Testis (tissue), 3 donors: ENCODE measurements around the gene CDK14. TPM values are rescaled to one million over a fixed set of nuclear protein-coding genes. Genes with fewer than 3 reads are reported as not detected.

ENCODE experiments used
- DNase-seq: peaks from one replicate; pipeline ENCODE4 v3.0.0-alpha.2; 2019
- H3K27ac ChIP-seq, 2 donors: fragments of 200-600 bp; sonication (generic); one replicate each; pipeline ENCODE4 v1.5.1; 2019
- H3K27me3 ChIP-seq: fragments of 200-600 bp; sonication (generic); one replicate; pipeline ENCODE4 v1.5.1; 2019
- H3K36me3 ChIP-seq: fragments of 200-600 bp; sonication (generic); one replicate; pipeline ENCODE4 v1.5.1; 2017; ENCODE audit warnings: low read depth; ENCODE audit errors: missing control alignments
- H3K4me1 ChIP-seq: fragments of 200-600 bp; sonication (generic); one replicate; pipeline ENCODE4 v1.5.1; 2019
- H3K4me3 ChIP-seq, 2 donors: fragments of 200-600 bp; sonication (generic); one replicate each; pipeline ENCODE4 v1.5.1; 2017 to 2019
- H3K9me3 ChIP-seq: fragments of 200-600 bp; sonication (generic); one replicate; pipeline ENCODE4 v1.5.1; 2017
- CTCF ChIP-seq, 3 experiments: fragments of 450-650 bp in 2 of 3; fragments of 200-600 bp in 1 of 3; sonication (generic) in 1 of 3; IDR thresholded peaks; one replicate each; pipeline ENCODE4 v1.5.1; 2016 to 2019; ENCODE audit warnings: antibody characterized with exemption in 3 of 3, mild to moderate bottlenecking in 2 of 3, moderate library complexity in 1 of 3
- POLR2A ChIP-seq: fragments of 450-650 bp; IDR thresholded peaks from one replicate; pipeline ENCODE4 v1.6.1; 2017; ENCODE audit warnings: antibody characterized with exemption, mild to moderate bottlenecking, moderate library complexity
- WGBS, 2 donors: methylation state at CpG; one replicate each; pipeline ENCODE4 v1.1.5; 2018; 5-methylcytosine and 5-hydroxymethylcytosine counted together
- intact Hi-C: fragments of 100-400 bp; cut with DNase I; formaldehyde crosslinking; loops from one replicate; pipeline ENCODE4 v1.15.1; 2023; ENCODE audit warnings: low total_unique reads
- polyA plus RNA-seq: library from polyadenylated mRNA; stranded (reverse); fragments of 350-450 nt; fragmentation: Illumina TruSeq; extraction: RNeasy Lipid Tissue Mini Kit (QIAGEN cat#74804); gene quantifications from one replicate; pipeline ENCODE4 v1.2.3, GENCODE V29; 2014; ENCODE audit warnings: low read depth, low replicate concordance; ENCODE audit not compliant: insufficient read depth
- total RNA-seq, 2 donors: library from RNA; depleted of rRNA; stranded (reverse); fragments of >200 nt; gene quantifications; one replicate each; pipeline ENCODE4 v1.2.3, GENCODE V29; 2016

The CDK14 gene
- total and polyA plus RNA-seq, 3 donors from 2014 or later, result 18.9 to 22.7 (median 19.5) TPM

DNA sequence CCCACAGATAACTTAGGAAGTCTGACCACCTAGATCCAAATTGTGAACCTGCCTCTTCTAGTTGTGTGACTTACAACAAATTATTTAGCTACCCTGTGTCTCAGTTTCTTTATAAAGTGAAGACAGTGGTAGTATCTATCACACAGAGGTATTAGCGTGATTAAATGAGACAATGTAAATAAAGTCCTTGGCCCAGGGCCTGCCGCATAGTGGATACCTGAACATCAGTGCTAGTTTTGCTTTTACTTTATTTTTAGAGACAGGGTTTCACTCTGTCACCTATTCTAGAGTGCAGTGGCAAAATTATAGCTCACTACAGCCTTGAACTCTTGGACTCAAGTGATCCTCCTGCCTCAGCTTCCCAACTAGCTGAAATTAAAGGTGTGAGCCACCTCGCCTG is 177.1 kb downstream of the CDK14 start:
- Histone ChIP-seq H3K9me3 (no peaks in the 10 kb centered on the region), H3K27ac (no peak overlapping the region), H3K27me3 (no peaks in the 10 kb centered on the region), H3K4me3 (no peak overlapping the region), H3K36me3 (no peaks in the 10 kb centered on the region), H3K4me1 (no peaks in the 10 kb centered on the region)
- intact Hi-C loops, result no loop called here
- DNase-seq, result no peak
- WGBS, 2 donors, result 93 to 94% methylated on average over 3 of the region's 3 CpGs
- TF ChIP-seq CTCF (IDR thresholded peaks at IDR 0.05) (no peak), POLR2A (no peak)

- intact Hi-C loops, result no loop called here
- TF ChIP-seq POLR2A, result no peak
- no peak for TF ChIP-seq CTCF (IDR thresholded peaks at IDR 0.05)
These were observed 178.6 kb downstream of the CDK14 start for GRCh38 chr7:90774706-90775105.

DNA sequence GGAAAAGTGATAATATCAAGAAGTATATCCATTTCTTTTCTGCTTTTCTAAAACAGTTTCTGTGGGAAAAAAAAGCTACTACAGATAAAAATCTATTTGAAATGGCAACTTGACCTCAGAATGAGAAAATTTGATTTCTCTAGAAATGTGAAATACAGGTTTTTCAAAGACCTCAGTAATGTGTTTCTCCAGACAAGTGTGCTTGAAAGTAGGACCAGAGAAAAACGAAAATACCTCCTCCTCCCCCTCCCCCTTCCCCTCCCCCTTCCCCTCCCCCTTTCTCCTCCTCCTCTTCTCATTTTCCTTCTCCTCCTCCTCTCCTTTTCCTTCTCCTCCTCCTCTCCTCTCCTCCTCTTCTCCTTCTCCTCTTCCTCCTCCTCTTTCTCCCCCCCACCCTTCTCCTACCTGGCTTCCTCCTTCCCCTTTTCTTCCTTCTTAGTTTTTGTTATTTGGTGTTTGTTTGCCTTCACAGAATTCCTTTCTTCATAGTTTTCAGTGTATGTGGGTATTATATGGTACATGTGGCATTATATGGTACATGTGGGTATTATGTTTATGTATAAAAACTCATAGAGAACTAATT is 179.4 kb downstream of the CDK14 start:
- no peak overlapping the region for H3K27ac ChIP-seq
- TF ChIP-seq CTCF (IDR thresholded peaks at IDR 0.05) (no peak), POLR2A (no peak)
- DNase-seq, result no peak
- intact Hi-C loops, result no loop called here
- H3K4me1 ChIP-seq, result no peaks in the 10 kb centered on the region
- WGBS, 2 donors, result 86 to 90% methylated on average over 1 of the region's 1 CpG
- H3K9me3 ChIP-seq, result no peaks in the 10 kb centered on the region
- H3K36me3 ChIP-seq, result no peaks in the 10 kb centered on the region
- no peaks in the 10 kb centered on the region for H3K27me3 ChIP-seq
- H3K4me3 ChIP-seq, result no peak overlapping the region

More at GRCh38 chr7:90774706-90775105, 178.6 kb downstream of the CDK14 start:
- Histone ChIP-seq H3K27me3 (no peaks in the 10 kb centered on the region), H3K9me3 (no peaks in the 10 kb centered on the region), H3K27ac (no peak overlapping the region), H3K36me3 (no peaks in the 10 kb centered on the region), H3K4me1 (no peaks in the 10 kb centered on the region), H3K4me3 (no peak overlapping the region)
- WGBS, 2 donors, result 83 to 90% methylated on average over 3 of the region's 3 CpGs
- no peak for DNase-seq

DNA sequence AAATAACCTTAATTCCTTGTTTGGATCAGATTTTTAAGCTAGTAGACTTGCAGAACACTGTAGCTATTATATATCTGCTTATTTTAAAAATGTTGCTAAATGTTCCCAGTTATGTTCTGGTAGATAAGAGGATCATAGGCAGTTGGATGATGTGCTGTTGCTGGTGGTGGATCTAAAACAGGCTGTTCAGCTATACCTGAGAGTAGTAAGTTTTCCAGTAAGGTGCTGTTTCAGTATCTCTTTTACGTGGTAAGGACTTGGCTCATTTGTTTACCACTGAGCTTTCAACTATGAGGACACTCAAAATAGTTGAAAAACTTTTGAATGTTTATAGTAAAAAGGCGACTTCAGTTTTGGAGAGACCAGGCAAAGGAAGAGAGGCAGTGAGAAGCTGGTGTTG is 180.9 kb downstream of the CDK14 start:
- intact Hi-C loops, result no loop called here
- no peaks in the 10 kb centered on the region for H3K4me1 ChIP-seq
- H3K27ac ChIP-seq, result no peak overlapping the region
- peak; percentile 25 for DNase-seq
- no peaks in the 10 kb centered on the region for H3K36me3 ChIP-seq
- no peak overlapping the region for H3K4me3 ChIP-seq
- H3K9me3 ChIP-seq, result no peaks in the 10 kb centered on the region
- TF ChIP-seq CTCF (IDR thresholded peaks at IDR 0.05) (no peak), POLR2A (no peak)
- 30 to 42% methylated on average over 2 of the region's 2 CpGs for WGBS, 2 donors
- H3K27me3 ChIP-seq, result no peaks in the 10 kb centered on the region

GRCh38 chr7:90777465-90777864 is 181.3 kb downstream of the CDK14 start:
- H3K27ac ChIP-seq, result no peak overlapping the region
- H3K4me3 ChIP-seq, result no peak overlapping the region
- WGBS, 2 donors, result 14 to 47% methylated on average over 4 of the region's 4 CpGs
- intact Hi-C loops, result no loop called here
- H3K4me1 ChIP-seq, result no peaks in the 10 kb centered on the region
- DNase-seq, result peak; percentile 17
- TF ChIP-seq POLR2A, result no peak
- no peak for TF ChIP-seq CTCF (IDR thresholded peaks at IDR 0.05)
- no peaks in the 10 kb centered on the region for H3K36me3 ChIP-seq
- no peaks in the 10 kb centered on the region for H3K9me3 ChIP-seq
- no peaks in the 10 kb centered on the region for H3K27me3 ChIP-seq
